HepG2 (cell line): Measurements from ENCODE around the gene DIABLO. TPM values are rescaled to one million over a fixed set of nuclear protein-coding genes. Genes with fewer than 3 reads are reported as not detected.

Experiments used
- GABPA ChIP-seq, 2 experiments: IDR thresholded peaks; 2 replicates each; pipeline ENCODE4 v1.6.1; 2011 to 2016; ENCODE audit warnings: low read depth in 2 of 2, low read length in 1 of 2, missing biosample characterization in 1 of 2, missing genetic modification characterization in 1 of 2
- KLF15 ChIP-seq: sonication (generic); formaldehyde crosslinking; IDR thresholded peaks from 2 replicates; pipeline ENCODE4 v1.8.1; 2023; ENCODE audit warnings: borderline replicate concordance, mild to moderate bottlenecking, inconsistent platforms, missing genetic modification reagents, mixed read lengths
- MEF2D ChIP-seq: sonication (generic); formaldehyde crosslinking; IDR thresholded peaks from 2 replicates; pipeline ENCODE4 v1.5.1; 2020; ENCODE audit warnings: mild to moderate bottlenecking, missing genetic modification reagents
- MLLT10 ChIP-seq: sonication (generic); formaldehyde crosslinking; IDR thresholded peaks from 2 replicates; pipeline ENCODE4 v1.4.0; 2020; ENCODE audit warnings: missing genetic modification reagents
- MTF1 ChIP-seq: sonication (generic); formaldehyde crosslinking; IDR thresholded peaks from 2 replicates; pipeline ENCODE4 v1.5.0; 2020; ENCODE audit warnings: missing genetic modification reagents
- NCOA1 ChIP-seq: sonication (generic); formaldehyde crosslinking; IDR thresholded peaks from 2 replicates; pipeline ENCODE4 v1.9.0; 2021; ENCODE audit warnings: missing genetic modification reagents
- NFRKB ChIP-seq: fragments of 450-650 bp; IDR thresholded peaks from 2 replicates; pipeline ENCODE4 v1.6.1; 2017
- NFYC ChIP-seq: IDR thresholded peaks from 2 replicates; pipeline ENCODE4 v1.6.1; 2016; ENCODE audit warnings: missing genetic modification reagents, missing compliant biosample characterization
- POLR2AphosphoS5 ChIP-seq: IDR thresholded peaks from 2 replicates; pipeline ENCODE4 v1.6.1; 2012; ENCODE audit warnings: low read depth, low read length
- POLR2G ChIP-seq: fragments of 200-400 bp; formaldehyde crosslinking; IDR thresholded peaks from 2 replicates; pipeline ENCODE4 v1.6.1; 2018; ENCODE audit warnings: mild to moderate bottlenecking, low read depth, low read length, moderate library complexity
- SMYD3 ChIP-seq: sonication (generic); formaldehyde crosslinking; IDR thresholded peaks from 2 replicates; pipeline ENCODE4 v1.8.1; 2023; ENCODE audit warnings: mild to moderate bottlenecking, missing genetic modification reagents
- U2AF1 ChIP-seq: fragments of 200-400 bp; formaldehyde crosslinking; optimal IDR thresholded peaks from 2 replicates; pipeline ENCODE3; 2017; ENCODE audit warnings: mild to moderate bottlenecking, low read depth, low read length
- UBTF ChIP-seq: sonication (generic); formaldehyde crosslinking; IDR thresholded peaks from 2 replicates; pipeline ENCODE4 v1.4.0; 2020; ENCODE audit warnings: mild to moderate bottlenecking, missing genetic modification reagents
- ZFP62 ChIP-seq: sonication (generic); formaldehyde crosslinking; IDR thresholded peaks from 2 replicates; pipeline ENCODE4 v1.4.0; 2020; ENCODE audit warnings: missing genetic modification reagents
- ZNF503 ChIP-seq: sonication (generic); formaldehyde crosslinking; IDR thresholded peaks from 2 replicates; pipeline ENCODE4 v1.4.0; 2020; ENCODE audit warnings: missing genetic modification reagents
- ZNF780A ChIP-seq: sonication (generic); formaldehyde crosslinking; IDR thresholded peaks from 2 replicates; pipeline ENCODE4 v1.8.0; 2022; ENCODE audit warnings: mild to moderate bottlenecking, missing genetic modification reagents, moderate library complexity
- ZSCAN9 ChIP-seq: IDR thresholded peaks from 2 replicates; pipeline ENCODE4 v1.6.1; 2016; ENCODE audit warnings: borderline replicate concordance
- polyA plus RNA-seq, 8 experiments: library from polyadenylated mRNA; depleted of rRNA in 3 of 8; stranded (reverse) in 7 of 8; unstranded in 1 of 8; fragments of >200 nt; fragmentation: Illumina TruSeq in 4 of 8; extraction: Trizol in 4 of 8; gene quantifications; 2 replicates each; pipeline versions ENCODE4 v1.2.1 to v1.2.3, GENCODE V29; 2011 to 2016; ENCODE audit warnings: low read depth in 4 of 8, missing spikeins in 1 of 8, mixed read lengths in 1 of 8; ENCODE audit not compliant: insufficient read depth in 1 of 8
- total RNA-seq, 5 experiments: library from RNA; depleted of rRNA; stranded (reverse); fragments of >200 nt; fragmentation: Illumina TruSeq; extraction: Trizol; gene quantifications; 2 replicates each; pipeline ENCODE4 v1.2.3, GENCODE V29; 2016; ENCODE audit warnings: low read depth in 1 of 5
- TF ChIP-seq, protein P1 (sequence below): sonication (generic); formaldehyde crosslinking; IDR thresholded peaks from 2 replicates; pipeline ENCODE4 v1.5.0; 2020; ENCODE audit warnings: mild to moderate bottlenecking, missing genetic modification reagents
- TF ChIP-seq, protein P2 (sequence below): sonication (generic); formaldehyde crosslinking; IDR thresholded peaks from 2 replicates; pipeline ENCODE4 v1.5.0; 2020; ENCODE audit warnings: missing genetic modification reagents, mild to moderate bottlenecking, borderline replicate concordance

The DIABLO gene
- total and polyA plus RNA-seq, 2 of the 13 experiments (the other 11 are each of a cell fraction or from before 2014, with no cell fraction given): 20.7 to 70.9 TPM

- no peak for TF ChIP-seq ZNF780A
- TF ChIP-seq, protein P1, sequence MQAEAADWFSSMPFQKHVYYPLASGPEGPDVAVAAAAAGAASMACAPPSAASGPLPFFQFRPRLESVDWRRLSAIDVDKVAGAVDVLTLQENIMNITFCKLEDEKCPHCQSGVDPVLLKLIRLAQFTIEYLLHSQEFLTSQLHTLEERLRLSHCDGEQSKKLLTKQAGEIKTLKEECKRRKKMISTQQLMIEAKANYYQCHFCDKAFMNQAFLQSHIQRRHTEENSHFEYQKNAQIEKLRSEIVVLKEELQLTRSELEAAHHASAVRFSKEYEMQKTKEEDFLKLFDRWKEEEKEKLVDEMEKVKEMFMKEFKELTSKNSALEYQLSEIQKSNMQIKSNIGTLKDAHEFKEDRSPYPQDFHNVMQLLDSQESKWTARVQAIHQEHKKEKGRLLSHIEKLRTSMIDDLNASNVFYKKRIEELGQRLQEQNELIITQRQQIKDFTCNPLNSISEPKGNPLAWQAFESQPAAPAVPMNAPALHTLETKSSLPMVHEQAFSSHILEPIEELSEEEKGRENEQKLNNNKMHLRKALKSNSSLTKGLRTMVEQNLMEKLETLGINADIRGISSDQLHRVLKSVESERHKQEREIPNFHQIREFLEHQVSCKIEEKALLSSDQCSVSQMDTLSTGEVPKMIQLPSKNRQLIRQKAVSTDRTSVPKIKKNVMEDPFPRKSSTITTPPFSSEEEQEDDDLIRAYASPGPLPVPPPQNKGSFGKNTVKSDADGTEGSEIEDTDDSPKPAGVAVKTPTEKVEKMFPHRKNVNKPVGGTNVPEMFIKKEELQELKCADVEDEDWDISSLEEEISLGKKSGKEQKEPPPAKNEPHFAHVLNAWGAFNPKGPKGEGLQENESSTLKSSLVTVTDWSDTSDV (CRISPR knock-in tag): no peak
- peak; percentile 46; the same call in 1 of the 2 replicates for TF ChIP-seq MEF2D (CRISPR knock-in tag)
- peak; percentile 95 for TF ChIP-seq NFRKB
- TF ChIP-seq POLR2G: peak; percentile 91
- peak; percentile 41; the same call in 1 of the 2 replicates for TF ChIP-seq ZNF503
- TF ChIP-seq POLR2AphosphoS5: peak; percentile 90
- peak; percentile 36; the same call in 1 of the 2 replicates for TF ChIP-seq ZSCAN9 (CRISPR knock-in tag)
- TF ChIP-seq, protein P2, sequence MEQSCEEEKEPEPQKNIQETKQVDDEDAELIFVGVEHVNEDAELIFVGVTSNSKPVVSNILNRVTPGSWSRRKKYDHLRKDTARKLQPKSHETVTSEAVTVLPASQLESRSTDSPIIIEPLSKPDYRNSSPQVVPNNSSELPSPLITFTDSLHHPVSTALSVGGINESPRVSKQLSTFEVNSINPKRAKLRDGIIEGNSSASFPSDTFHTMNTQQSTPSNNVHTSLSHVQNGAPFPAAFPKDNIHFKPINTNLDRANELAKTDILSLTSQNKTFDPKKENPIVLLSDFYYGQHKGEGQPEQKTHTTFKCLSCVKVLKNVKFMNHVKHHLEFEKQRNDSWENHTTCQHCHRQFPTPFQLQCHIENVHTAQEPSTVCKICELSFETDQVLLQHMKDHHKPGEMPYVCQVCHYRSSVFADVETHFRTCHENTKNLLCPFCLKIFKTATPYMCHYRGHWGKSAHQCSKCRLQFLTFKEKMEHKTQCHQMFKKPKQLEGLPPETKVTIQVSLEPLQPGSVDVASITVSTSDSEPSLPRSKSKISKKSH (CRISPR knock-in tag): 0 out of 2 replicates have a peak, but pooled peaks have one; percentile 34
- TF ChIP-seq MTF1 (CRISPR knock-in tag): no peak
- TF ChIP-seq UBTF (CRISPR knock-in tag): peak; percentile 95
- TF ChIP-seq SMYD3: no peak
- TF ChIP-seq ZFP62: no peak
- no peak for TF ChIP-seq MLLT10 (CRISPR knock-in tag)
- TF ChIP-seq NFYC (CRISPR knock-in tag): peak; percentile 52
- TF ChIP-seq U2AF1: no peak
- no peak for TF ChIP-seq KLF15 (CRISPR knock-in tag)
- TF ChIP-seq NCOA1 (CRISPR knock-in tag): peak; percentile 74; the same call in 1 of the 2 replicates
- peak; percentile 59 for TF ChIP-seq GABPA (IDR thresholded peaks at IDR 0.05; ENCODE audit: low read depth, low read length)
- TF ChIP-seq GABPA (CRISPR knock-in tag; IDR thresholded peaks at IDR 0.05; ENCODE audit: low read depth): peak; percentile 90
These were observed 40.5 kb upstream of the DIABLO start, which contains the start of gene VPS33A (continued) for GRCh38 chr12:122266230-122266901.
